CD4-positive, CD25-positive, alpha-beta regulatory T cell (primary cell): ENCODE measurements around the gene GPR78. TPM values are rescaled to one million over a fixed set of nuclear protein-coding genes. Genes with fewer than 3 reads are reported as not detected.
"Not testable (repeated sequence)": the region's sequence is repeated elsewhere in the genome, so short reads cannot be mapped to it uniquely, and the experiment has no call there.

Source experiments
- ATAC-seq, 2 donors: fragments of 150-1000 bp; cut with Tn5 transposase; one replicate each; pipeline ENCODE4 v1.10.0; 2021; ENCODE audit warnings: low read depth in 2 of 2, moderate number of reproducible peaks in 2 of 2, moderate library complexity in 1 of 2
- DNase-seq, 3 donors: peaks; one replicate each; pipeline versions ENCODE4 v3.0.0 to v3.0.0-alpha.2; 2012 to 2022; ENCODE audit warnings: mixed read lengths in 1 of 3
- H3K27ac ChIP-seq: one replicate; pipeline ENCODE4 v1.7.0; 2013; ENCODE audit warnings: mild to moderate bottlenecking, low read length; ENCODE audit not compliant: insufficient read depth, poor library complexity, severe bottlenecking
- H3K27me3 ChIP-seq: one replicate; pipeline ENCODE4 v1.7.0; 2013; ENCODE audit warnings: low read length; ENCODE audit not compliant: control insufficient read depth, insufficient read depth
- H3K36me3 ChIP-seq: one replicate; pipeline ENCODE4 v1.7.0; 2013; ENCODE audit warnings: mild to moderate bottlenecking, low read length, moderate library complexity; ENCODE audit not compliant: control insufficient read depth, insufficient read depth
- H3K4me1 ChIP-seq: 2 replicates; pipeline ENCODE4 v1.7.0; 2013; ENCODE audit warnings: mild to moderate bottlenecking, low read length; ENCODE audit not compliant: insufficient read depth, control insufficient read depth, poor library complexity, severe bottlenecking
- H3K4me3 ChIP-seq: one replicate; pipeline ENCODE4 v1.7.0; 2013; ENCODE audit warnings: low read depth, mild to moderate bottlenecking, low read length, moderate library complexity
- H3K9me3 ChIP-seq, 2 experiments: 1 replicate in 1 of 2; 2 replicates in 1 of 2; pipeline ENCODE4 v1.7.0; 2013; ENCODE audit warnings: low read length in 2 of 2, mild to moderate bottlenecking in 1 of 2, moderate library complexity in 1 of 2; ENCODE audit not compliant: control insufficient read depth in 2 of 2
- H3K27ac Mint-ChIP-seq, 3 donors: one replicate each; pipeline ENCODE4 v1.8.0; 2020 to 2022; ENCODE audit warnings: mild to moderate bottlenecking in 3 of 3, mixed read lengths in 3 of 3, moderate library complexity in 2 of 3
- H3K27me3 Mint-ChIP-seq: one replicate; pipeline ENCODE4 v1.8.0; 2022; ENCODE audit warnings: mild to moderate bottlenecking, mixed read lengths
- H3K36me3 Mint-ChIP-seq: one replicate; pipeline ENCODE4 v1.8.0; 2020; ENCODE audit warnings: mixed read lengths
- H3K4me1 Mint-ChIP-seq, 4 donors: one replicate each; pipeline ENCODE4 v1.8.0; 2020 to 2022; ENCODE audit warnings: mixed read lengths in 4 of 4, mild to moderate bottlenecking in 1 of 4
- H3K4me3 Mint-ChIP-seq, 4 donors: one replicate each; pipeline ENCODE4 v1.8.0; 2020 to 2022; ENCODE audit warnings: mild to moderate bottlenecking in 4 of 4, mixed read lengths in 4 of 4, moderate library complexity in 3 of 4
- H3K9me3 Mint-ChIP-seq, 7 donors: one replicate each; pipeline ENCODE4 v1.8.0; 2020 to 2022; ENCODE audit warnings: mixed read lengths in 7 of 7, mild to moderate bottlenecking in 3 of 7, moderate library complexity in 2 of 7
- polyA plus RNA-seq, 4 donors: library from polyadenylated mRNA; unstranded; fragments of 300-500 nt; fragmentation: Illumina TruSeq; gene quantifications; one replicate each; pipeline ENCODE4 v1.2.3, GENCODE V29; 2021
- total RNA-seq: library from RNA; stranded (reverse); gene quantifications from one replicate; pipeline ENCODE4 v1.2.3, GENCODE V29; 2022

The GPR78 gene
- total and polyA plus RNA-seq, 5 donors from 2014 or later, result not detected

- H3K27me3 Mint-ChIP-seq, DNase-seq, ATAC-seq, H3K27me3 ChIP-seq, H3K4me3 Mint-ChIP-seq, H3K27ac ChIP-seq, H3K27ac Mint-ChIP-seq, H3K4me3 ChIP-seq, H3K4me1 Mint-ChIP-seq, H3K9me3 Mint-ChIP-seq, H3K36me3 ChIP-seq, H3K36me3 Mint-ChIP-seq, H3K9me3 ChIP-seq, H3K4me1 ChIP-seq: not testable (repeated sequence)
Observed at GRCh38 chr4:8621135-8621534, 40.9 kb downstream of the GPR78 start.

- H3K36me3 ChIP-seq, H3K4me3 Mint-ChIP-seq, H3K9me3 Mint-ChIP-seq, H3K36me3 Mint-ChIP-seq, ATAC-seq, H3K4me1 ChIP-seq, H3K4me1 Mint-ChIP-seq, H3K27me3 ChIP-seq, H3K27ac ChIP-seq, H3K4me3 ChIP-seq, H3K27me3 Mint-ChIP-seq, H3K27ac Mint-ChIP-seq, H3K9me3 ChIP-seq, DNase-seq: not testable (repeated sequence)
Observed at GRCh38 chr4:8624601-8625272, 44.5 kb downstream of the GPR78 start.

GRCh38 chr4:8630240-8630905 lies 50.2 kb downstream of the GPR78 start:
- H3K27me3 ChIP-seq, H3K36me3 Mint-ChIP-seq, H3K9me3 ChIP-seq, H3K4me1 ChIP-seq, H3K4me1 Mint-ChIP-seq, DNase-seq, H3K27ac ChIP-seq, ATAC-seq, H3K27me3 Mint-ChIP-seq, H3K4me3 ChIP-seq, H3K9me3 Mint-ChIP-seq, H3K27ac Mint-ChIP-seq, H3K36me3 ChIP-seq, H3K4me3 Mint-ChIP-seq: not testable (repeated sequence)

GRCh38 chr4:8631896-8632295 lies 51.7 kb downstream of the GPR78 start:
- H3K4me1 Mint-ChIP-seq, H3K27ac ChIP-seq, H3K27ac Mint-ChIP-seq, H3K27me3 Mint-ChIP-seq, H3K9me3 ChIP-seq, H3K27me3 ChIP-seq, DNase-seq, H3K9me3 Mint-ChIP-seq, H3K36me3 Mint-ChIP-seq, H3K4me3 Mint-ChIP-seq, ATAC-seq, H3K36me3 ChIP-seq, H3K4me1 ChIP-seq, H3K4me3 ChIP-seq: not testable (repeated sequence)

- H3K36me3 ChIP-seq, H3K36me3 Mint-ChIP-seq, DNase-seq, H3K9me3 ChIP-seq, H3K4me3 Mint-ChIP-seq, H3K4me3 ChIP-seq, H3K9me3 Mint-ChIP-seq, H3K4me1 ChIP-seq, H3K4me1 Mint-ChIP-seq, H3K27me3 Mint-ChIP-seq, H3K27ac ChIP-seq, H3K27ac Mint-ChIP-seq, H3K27me3 ChIP-seq, ATAC-seq: not testable (repeated sequence)
Observed at GRCh38 chr4:8634773-8635172, 54.6 kb downstream of the GPR78 start.

GRCh38 chr4:8635897-8636554 lies 55.8 kb downstream of the GPR78 start:
- H3K4me3 Mint-ChIP-seq, H3K27me3 Mint-ChIP-seq, H3K36me3 Mint-ChIP-seq, H3K36me3 ChIP-seq, H3K4me1 Mint-ChIP-seq, DNase-seq, H3K27ac Mint-ChIP-seq, H3K9me3 Mint-ChIP-seq, H3K27ac ChIP-seq, H3K4me3 ChIP-seq, H3K9me3 ChIP-seq, ATAC-seq, H3K27me3 ChIP-seq, H3K4me1 ChIP-seq: not testable (repeated sequence)

Other genes with a start within 250 kb of the GPR78 start
- 13.2 TPM for gene ACOX3, start 139.7 kb upstream of the GPR78 start, total RNA-seq
- gene ACOX3, start 139.7 kb upstream of the GPR78 start, polyA plus RNA-seq, result 10 to 100 TPM; 13.0 to 22.0 (median 14.7) TPM
- gene TRMT44, start 139.6 kb upstream of the GPR78 start, total RNA-seq, result 26.2 TPM
- 10 to 100 TPM; 10.9 to 18.8 (median 13.2) TPM for gene TRMT44, start 139.6 kb upstream of the GPR78 start, polyA plus RNA-seq
- not detected for gene CPZ, start 12.4 kb downstream of the GPR78 start, total RNA-seq
- not detected for gene CPZ, start 12.4 kb downstream of the GPR78 start, polyA plus RNA-seq